ENCODE data around the gene RNF7. TPM values are rescaled to one million over a fixed set of nuclear protein-coding genes. Genes with fewer than 3 reads are reported as not detected.

RNF7 gene
- total RNA-seq, 4 donors from 2014 or later: 67.9 to 89.8 (median 77.4) TPM

DNA sequence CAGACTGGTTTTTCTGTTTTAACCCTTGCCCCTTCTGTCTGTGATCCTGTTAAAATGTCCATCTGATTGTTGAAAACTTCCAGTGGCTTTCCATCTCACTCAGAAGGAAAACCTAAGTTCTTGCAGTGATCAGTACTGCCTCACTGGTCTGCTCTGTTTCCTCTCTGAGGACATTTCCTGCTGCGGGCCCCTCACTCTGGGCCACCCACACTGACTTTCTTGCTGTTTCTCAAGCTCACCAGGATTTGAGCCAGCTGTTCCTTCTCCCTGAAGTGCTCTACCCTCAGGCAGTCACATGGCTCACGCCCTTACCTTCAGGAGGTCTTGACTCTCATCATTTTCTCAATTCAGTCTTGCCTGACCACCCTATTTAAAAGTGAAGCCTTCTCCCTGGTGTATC is 26.9 kb downstream of the RNF7 start:
- DNase-seq (ENCODE audit: low spot score) (no peak), ATAC-seq (ENCODE audit: low FRiP score) (no peak)

GRCh38 chr3:141767066-141767465 is 29.0 kb downstream of the RNF7 start:
- TF ChIP-seq, protein P1, sequence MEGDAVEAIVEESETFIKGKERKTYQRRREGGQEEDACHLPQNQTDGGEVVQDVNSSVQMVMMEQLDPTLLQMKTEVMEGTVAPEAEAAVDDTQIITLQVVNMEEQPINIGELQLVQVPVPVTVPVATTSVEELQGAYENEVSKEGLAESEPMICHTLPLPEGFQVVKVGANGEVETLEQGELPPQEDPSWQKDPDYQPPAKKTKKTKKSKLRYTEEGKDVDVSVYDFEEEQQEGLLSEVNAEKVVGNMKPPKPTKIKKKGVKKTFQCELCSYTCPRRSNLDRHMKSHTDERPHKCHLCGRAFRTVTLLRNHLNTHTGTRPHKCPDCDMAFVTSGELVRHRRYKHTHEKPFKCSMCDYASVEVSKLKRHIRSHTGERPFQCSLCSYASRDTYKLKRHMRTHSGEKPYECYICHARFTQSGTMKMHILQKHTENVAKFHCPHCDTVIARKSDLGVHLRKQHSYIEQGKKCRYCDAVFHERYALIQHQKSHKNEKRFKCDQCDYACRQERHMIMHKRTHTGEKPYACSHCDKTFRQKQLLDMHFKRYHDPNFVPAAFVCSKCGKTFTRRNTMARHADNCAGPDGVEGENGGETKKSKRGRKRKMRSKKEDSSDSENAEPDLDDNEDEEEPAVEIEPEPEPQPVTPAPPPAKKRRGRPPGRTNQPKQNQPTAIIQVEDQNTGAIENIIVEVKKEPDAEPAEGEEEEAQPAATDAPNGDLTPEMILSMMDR (IDR thresholded peaks at IDR 0.05): no peak
- ATAC-seq (ENCODE audit: low FRiP score): no peak
- DNase-seq (ENCODE audit: low spot score): no peak

More for the DNA sequence above, 26.9 kb downstream of the RNF7 start:
- TF ChIP-seq, protein P1 (IDR thresholded peaks at IDR 0.05): no peak

DNA sequence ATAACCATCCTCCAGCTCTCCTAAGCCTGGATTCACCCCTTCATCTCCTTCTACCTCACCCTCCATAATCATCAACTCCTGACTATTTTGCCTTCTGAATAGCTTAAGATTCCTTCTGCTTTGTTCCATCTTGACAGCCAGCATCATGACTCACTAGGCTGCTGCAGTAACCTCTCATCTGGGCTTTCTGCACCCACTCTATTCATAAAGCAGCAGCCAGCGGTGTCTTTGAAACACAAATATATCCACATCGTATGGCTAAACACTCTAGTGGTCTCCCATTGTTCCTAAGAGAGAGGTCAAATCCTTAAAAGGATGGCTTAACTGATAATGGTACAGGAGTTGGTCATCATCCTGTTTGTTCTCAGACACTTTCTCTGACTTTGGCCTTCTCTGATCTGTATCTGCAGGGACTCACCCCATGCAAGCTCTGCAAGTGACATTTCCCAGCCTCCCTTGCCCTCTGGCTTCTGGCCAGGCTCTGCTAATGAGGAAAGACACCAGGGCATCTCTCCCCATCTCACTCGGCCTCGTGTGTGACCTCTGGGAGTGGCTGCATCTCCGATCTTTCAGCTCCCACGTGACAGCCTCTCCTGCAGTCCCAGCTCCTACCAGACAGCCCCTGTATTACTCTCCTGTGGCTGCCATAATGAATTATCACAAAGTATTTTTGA is 31.3 kb downstream of the RNF7 start:
- DNase-seq (ENCODE audit: low spot score) (no peak), ATAC-seq (ENCODE audit: low FRiP score) (no peak)
- TF ChIP-seq, protein P1 (IDR thresholded peaks at IDR 0.05): no peak

GRCh38 chr3:141773676-141774075 is 35.6 kb downstream of the RNF7 start:
- DNase-seq (ENCODE audit: low spot score) (no peak), ATAC-seq (ENCODE audit: low FRiP score) (no peak)
- TF ChIP-seq, protein P1 (IDR thresholded peaks at IDR 0.05): no peak

DNA sequence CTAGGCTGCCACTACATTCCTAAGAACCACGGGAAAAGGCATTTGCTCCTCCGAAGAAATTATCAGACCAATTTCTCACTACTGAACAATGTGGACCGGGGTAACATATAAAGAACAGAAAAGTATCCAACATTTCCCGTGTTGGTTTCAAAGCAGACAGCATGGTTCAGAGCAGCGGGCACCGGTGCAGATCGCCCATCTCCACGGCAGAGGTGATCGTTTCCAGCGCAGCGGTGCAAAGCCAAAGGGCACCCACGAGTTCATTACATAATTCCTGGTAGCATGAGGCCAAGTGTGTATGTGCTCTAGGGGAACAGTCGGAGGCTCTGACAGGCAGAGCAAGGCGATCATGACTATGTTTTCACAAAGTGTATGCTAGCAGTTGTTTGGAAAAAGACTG is 38.3 kb downstream of the RNF7 start:
- TF ChIP-seq, protein P1 (IDR thresholded peaks at IDR 0.05): no peak
- ATAC-seq (ENCODE audit: low FRiP score) (no peak), DNase-seq (ENCODE audit: low spot score) (no peak)

DNA sequence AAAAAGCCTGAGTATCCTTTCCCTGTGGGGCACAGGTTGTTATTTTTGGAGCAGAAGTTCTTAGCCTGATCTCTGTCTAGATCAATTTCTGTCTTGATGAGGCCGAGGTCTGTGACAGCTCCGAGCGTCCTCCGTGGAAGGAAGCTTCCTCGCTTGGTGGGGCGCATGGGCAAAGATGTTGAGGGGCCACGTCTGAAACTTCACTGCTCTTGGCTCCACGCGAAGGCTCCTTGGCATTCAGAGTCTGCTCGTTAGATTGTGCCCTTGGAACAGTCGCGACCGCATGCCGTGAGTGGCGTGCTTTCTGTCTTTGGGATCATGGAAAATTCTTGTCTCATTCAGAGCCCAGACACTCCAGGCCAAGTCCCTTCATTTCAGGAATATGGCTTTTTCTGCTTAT is 38.8 kb downstream of the RNF7 start:
- TF ChIP-seq, protein P1 (IDR thresholded peaks at IDR 0.05): no peak
- DNase-seq (ENCODE audit: low spot score) (no peak), ATAC-seq (ENCODE audit: low FRiP score) (no peak)

Measured in omental fat pad (tissue), 4 donors.